ENCODE results near the gene PCNP. TPM values are rescaled to one million over a fixed set of nuclear protein-coding genes. Genes with fewer than 3 reads are reported as not detected.
"Not testable (repeated sequence)": the region's sequence is repeated elsewhere in the genome, so short reads cannot be mapped to it uniquely, and the experiment has no call there.

Gene PCNP
- polyA plus RNA-seq, 1 of the 3 experiments (the other 2 are of a cell fraction) = 45.8 TPM

- H4K20me1 ChIP-seq (ENCODE audit: insufficient read depth) = no peaks in the 10 kb centered on the region
- TF ChIP-seq JUND (IDR thresholded peaks at IDR 0.05) (no peak), TCF12 (IDR thresholded peaks at IDR 0.05) (no peak), FOXJ3 (CRISPR knock-in tag; IDR thresholded peaks at IDR 0.05) (no peak), SMC3 (IDR thresholded peaks at IDR 0.05; ENCODE audit: low read depth, low read length) (no peak), IRF3 (IDR thresholded peaks at IDR 0.05; ENCODE audit: low read depth, low read length) (no peak), RCOR1 (IDR thresholded peaks at IDR 0.05; ENCODE audit: low read length) (no peak), MAX (IDR thresholded peaks at IDR 0.05; ENCODE audit: low read depth) (no peak), CHD2 (IDR thresholded peaks at IDR 0.05; ENCODE audit: low read length, partially characterized antibody) (no peak), NFIC (IDR thresholded peaks at IDR 0.05; ENCODE audit: borderline replicate concordance) (no peak), REST (IDR thresholded peaks at IDR 0.05; ENCODE audit: low read depth, low read length) (no peak), ELF1 (IDR thresholded peaks at IDR 0.05) (no peak), MEF2A (IDR thresholded peaks at IDR 0.05; ENCODE audit: borderline replicate concordance, low read depth) (no peak), ZBTB33 (IDR thresholded peaks at IDR 0.05; ENCODE audit: borderline replicate concordance, low read depth) (no peak), RFX5 (IDR thresholded peaks at IDR 0.05; ENCODE audit: low read length) (no peak), SIN3A (IDR thresholded peaks at IDR 0.05; ENCODE audit: borderline replicate concordance, low read depth, low read length) (no peak), USF1 (IDR thresholded peaks at IDR 0.05; ENCODE audit: borderline replicate concordance, low read depth) (no peak), POLR2AphosphoS5 (IDR thresholded peaks at IDR 0.05; ENCODE audit: low read depth, low read length) (no peak), TAF1 (IDR thresholded peaks at IDR 0.05; ENCODE audit: borderline replicate concordance, low read depth, low read length) (no peak), NRF1 (IDR thresholded peaks at IDR 0.05; ENCODE audit: low read depth, low read length) (no peak)
- POLR2A ChIA-PET = no interaction called here
- H3K9me3 ChIP-seq = no peaks in the 10 kb centered on the region
- WGBS (ENCODE audit: low lambda C conversion rate) = 46% methylated on average over 1 of the region's 1 CpG
- H3K4me1 ChIP-seq (ENCODE audit: control insufficient read depth in 1 of 2, insufficient read depth in 2 of 2, low read depth in 1 of 2, low read length in 1 of 2) = no peaks in the 10 kb centered on the region; a peak in 1 of 4 replicates
- H3K9ac ChIP-seq = no peak overlapping the region
- H3K27me3 ChIP-seq (ENCODE audit: insufficient read depth) = no peaks in the 10 kb centered on the region
- H3K27ac ChIP-seq (ENCODE audit: low read depth in 2 of 2, low read length in 1 of 2) = no peak overlapping the region
- no peak for DNase-seq
- CTCF ChIA-PET = interaction anchor here (1.1 kb wide), 1 partner anchor 14 kb away, joined by 3 read pairs; no protein-coding TSS in a partner anchor
- no peaks in the 10 kb centered on the region for H3K9me2 ChIP-seq
- no peaks in the 10 kb centered on the region for H3K79me2 ChIP-seq (ENCODE audit: insufficient read depth)
- H2AFZ ChIP-seq (ENCODE audit: low read depth) = no peak overlapping the region
- H3K36me3 ChIP-seq (replicated peaks in 1 of 2; ENCODE audit: control insufficient read depth in 1 of 2, insufficient read depth in 2 of 2, low read length in 1 of 2) = no peaks in the 10 kb centered on the region
- no peak overlapping the region for H3K4me2 ChIP-seq
- H3K4me3 ChIP-seq (ENCODE audit: low read depth in 2 of 2, low read length in 1 of 2) = no peak overlapping the region
- H3F3A ChIP-seq (replicated peaks; ENCODE audit: insufficient read depth) = peaks cover 4% of the 10 kb centered on the region
Observed at GRCh38 chr3:101536266-101536665, 37.7 kb upstream of the PCNP start.

GRCh38 chr3:101536955-101537354 lies 37.0 kb upstream of the PCNP start:
- CTCF ChIA-PET; H3K27me3 ChIP-seq (ENCODE audit: insufficient read depth); H3K9me3 ChIP-seq; H3F3A ChIP-seq (replicated peaks; ENCODE audit: insufficient read depth); H3K79me2 ChIP-seq (ENCODE audit: insufficient read depth); POLR2A ChIA-PET; H3K36me3 ChIP-seq (replicated peaks in 1 of 2; ENCODE audit: control insufficient read depth in 1 of 2, insufficient read depth in 2 of 2, low read length in 1 of 2); H3K27ac ChIP-seq (ENCODE audit: low read depth in 2 of 2, low read length in 1 of 2); H3K4me1 ChIP-seq (ENCODE audit: control insufficient read depth in 1 of 2, insufficient read depth in 2 of 2, low read depth in 1 of 2, low read length in 1 of 2); H3K4me2 ChIP-seq; H2AFZ ChIP-seq (ENCODE audit: low read depth); H3K9me2 ChIP-seq; H3K4me3 ChIP-seq (ENCODE audit: low read depth in 2 of 2, low read length in 1 of 2); H4K20me1 ChIP-seq (ENCODE audit: insufficient read depth); DNase-seq; H3K9ac ChIP-seq: not testable (repeated sequence)
- 68% methylated on average over 1 of the region's 1 CpG for WGBS (ENCODE audit: low lambda C conversion rate)
